ENCODE measurements around the gene ULK2.

The ULK2 gene

DNA sequence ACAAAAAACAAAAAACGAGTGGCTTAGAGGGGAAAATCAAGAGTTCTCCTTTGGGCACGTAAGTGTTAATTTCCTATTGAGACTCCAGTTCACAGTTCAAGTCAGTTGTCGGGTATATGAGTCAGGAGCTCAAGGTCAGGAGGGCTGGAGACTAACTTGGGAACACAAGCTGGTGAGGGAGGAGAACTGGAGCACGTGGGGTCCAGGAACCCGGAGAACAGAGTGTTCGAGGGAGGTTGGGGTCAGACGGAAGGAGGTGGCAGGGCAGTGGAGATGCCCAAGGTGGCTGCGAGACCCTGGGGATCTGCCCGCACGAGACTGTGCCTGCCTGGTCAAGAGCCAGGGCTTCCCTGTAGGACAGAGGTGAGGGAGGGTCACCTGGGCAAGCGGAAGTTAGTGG, 131.7 kb downstream of the ULK2 start:
- H3K4me3 ChIP-seq (ENCODE audit: low read depth, low read length): no peak overlapping the region
- DNase-seq (ENCODE audit: low read depth): no peak
- TF ChIP-seq, protein P1, sequence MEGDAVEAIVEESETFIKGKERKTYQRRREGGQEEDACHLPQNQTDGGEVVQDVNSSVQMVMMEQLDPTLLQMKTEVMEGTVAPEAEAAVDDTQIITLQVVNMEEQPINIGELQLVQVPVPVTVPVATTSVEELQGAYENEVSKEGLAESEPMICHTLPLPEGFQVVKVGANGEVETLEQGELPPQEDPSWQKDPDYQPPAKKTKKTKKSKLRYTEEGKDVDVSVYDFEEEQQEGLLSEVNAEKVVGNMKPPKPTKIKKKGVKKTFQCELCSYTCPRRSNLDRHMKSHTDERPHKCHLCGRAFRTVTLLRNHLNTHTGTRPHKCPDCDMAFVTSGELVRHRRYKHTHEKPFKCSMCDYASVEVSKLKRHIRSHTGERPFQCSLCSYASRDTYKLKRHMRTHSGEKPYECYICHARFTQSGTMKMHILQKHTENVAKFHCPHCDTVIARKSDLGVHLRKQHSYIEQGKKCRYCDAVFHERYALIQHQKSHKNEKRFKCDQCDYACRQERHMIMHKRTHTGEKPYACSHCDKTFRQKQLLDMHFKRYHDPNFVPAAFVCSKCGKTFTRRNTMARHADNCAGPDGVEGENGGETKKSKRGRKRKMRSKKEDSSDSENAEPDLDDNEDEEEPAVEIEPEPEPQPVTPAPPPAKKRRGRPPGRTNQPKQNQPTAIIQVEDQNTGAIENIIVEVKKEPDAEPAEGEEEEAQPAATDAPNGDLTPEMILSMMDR (conservative IDR thresholded peaks at IDR 0.05; ENCODE audit: low read depth, low read length): no peak

DNA sequence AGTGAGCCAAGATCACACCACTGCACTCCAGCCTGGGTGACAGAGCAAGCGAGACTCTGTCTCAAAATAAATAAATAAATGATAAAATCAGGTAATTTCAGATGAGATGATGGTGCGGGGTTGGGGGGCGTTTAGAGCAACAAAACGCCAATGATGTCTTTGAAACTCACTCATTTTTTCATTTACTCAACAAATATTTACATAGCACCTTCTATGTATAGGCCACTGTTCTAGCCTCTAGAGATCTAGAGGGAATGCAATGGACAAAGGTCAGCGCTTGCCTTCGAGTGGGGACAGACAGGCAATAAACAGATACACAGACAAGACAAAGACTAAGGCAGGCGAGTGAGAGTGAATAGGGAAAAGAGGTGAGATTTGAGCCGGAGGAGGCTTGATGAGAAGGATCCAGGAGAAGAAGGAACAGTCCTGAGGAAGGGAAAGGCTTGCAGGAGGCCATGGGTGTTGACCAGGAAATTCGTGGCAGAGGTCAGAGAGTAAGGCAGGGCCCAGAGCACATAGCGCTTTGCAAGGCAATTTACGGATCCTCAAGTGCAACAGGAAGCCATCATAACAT, 133.7 kb downstream of the ULK2 start:
- no peak overlapping the region for H3K4me3 ChIP-seq (ENCODE audit: low read depth, low read length)
- DNase-seq (ENCODE audit: low read depth): no peak
- TF ChIP-seq, protein P1 (conservative IDR thresholded peaks at IDR 0.05; ENCODE audit: low read depth, low read length): no peak

DNA sequence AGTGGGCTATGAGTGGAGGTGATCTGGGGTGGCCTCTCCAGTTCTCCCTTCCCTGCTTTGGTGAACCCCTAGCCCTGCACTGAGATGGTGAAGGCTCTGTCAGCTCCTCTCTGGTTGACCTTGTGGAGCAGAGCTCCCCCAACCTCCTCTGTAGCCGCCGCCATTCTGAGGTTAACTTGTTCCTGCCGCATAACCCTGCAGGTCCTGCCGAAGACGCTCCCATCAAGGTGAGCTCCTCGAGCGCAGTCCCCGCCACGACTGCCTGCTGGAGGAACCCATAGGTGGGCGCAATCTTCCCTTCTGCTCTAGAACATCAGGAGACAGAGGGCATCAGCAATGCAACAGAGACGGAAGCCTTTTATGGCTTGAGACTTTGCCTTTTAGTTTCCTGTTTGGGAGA, 136.1 kb downstream of the ULK2 start:
- TF ChIP-seq, protein P1 (conservative IDR thresholded peaks at IDR 0.05; ENCODE audit: low read depth, low read length): no peak
- H3K4me3 ChIP-seq (ENCODE audit: low read depth, low read length): no peak overlapping the region
- no peak for DNase-seq (ENCODE audit: low read depth)

DNA sequence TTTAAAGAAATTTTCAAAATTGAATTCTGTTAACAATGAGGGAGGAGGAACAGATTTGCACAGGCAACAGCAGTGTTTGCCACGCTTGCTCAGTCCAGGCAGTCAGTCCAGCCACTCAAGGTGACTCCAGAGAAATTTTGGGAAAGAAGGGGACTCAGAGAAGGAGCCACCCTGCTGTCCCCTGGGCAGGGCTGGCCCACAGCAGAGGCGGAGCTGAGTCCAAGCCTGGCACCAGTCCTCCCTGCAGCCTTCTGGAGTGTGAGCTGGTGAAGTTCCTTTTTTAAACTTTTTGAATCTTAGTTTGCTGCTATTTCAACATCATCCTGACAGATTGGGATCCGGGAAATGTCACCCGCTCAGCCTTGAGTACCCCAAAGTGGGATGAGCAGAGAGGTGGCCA, 136.9 kb downstream of the ULK2 start:
- DNase-seq (ENCODE audit: low read depth): no peak
- TF ChIP-seq, protein P1 (conservative IDR thresholded peaks at IDR 0.05; ENCODE audit: low read depth, low read length): no peak
- no peak overlapping the region for H3K4me3 ChIP-seq (ENCODE audit: low read depth, low read length)

DNA sequence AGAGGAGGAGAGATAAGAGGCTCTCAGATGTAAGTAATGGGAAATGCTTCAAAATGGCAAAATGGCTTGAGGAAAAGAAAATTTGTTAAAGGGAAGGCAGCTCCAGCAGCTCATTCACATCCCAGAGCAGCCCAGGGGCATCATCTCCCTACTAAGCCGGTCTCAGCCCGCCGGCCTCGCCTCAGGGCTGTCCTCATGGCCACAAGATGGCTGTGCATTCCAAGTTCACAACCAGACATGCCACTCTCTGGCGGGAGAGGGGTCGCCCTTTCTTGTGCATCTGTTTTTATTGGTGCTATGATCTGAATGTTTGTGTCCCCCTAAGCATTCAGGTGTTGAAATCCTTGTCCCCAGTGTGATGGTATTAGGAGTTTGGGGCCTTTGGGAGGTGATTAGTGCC, 137.8 kb downstream of the ULK2 start:
- TF ChIP-seq, protein P1 (conservative IDR thresholded peaks at IDR 0.05; ENCODE audit: low read depth, low read length): no peak
- H3K4me3 ChIP-seq (ENCODE audit: low read depth, low read length): no peak overlapping the region
- no peak for DNase-seq (ENCODE audit: low read depth)

DNA sequence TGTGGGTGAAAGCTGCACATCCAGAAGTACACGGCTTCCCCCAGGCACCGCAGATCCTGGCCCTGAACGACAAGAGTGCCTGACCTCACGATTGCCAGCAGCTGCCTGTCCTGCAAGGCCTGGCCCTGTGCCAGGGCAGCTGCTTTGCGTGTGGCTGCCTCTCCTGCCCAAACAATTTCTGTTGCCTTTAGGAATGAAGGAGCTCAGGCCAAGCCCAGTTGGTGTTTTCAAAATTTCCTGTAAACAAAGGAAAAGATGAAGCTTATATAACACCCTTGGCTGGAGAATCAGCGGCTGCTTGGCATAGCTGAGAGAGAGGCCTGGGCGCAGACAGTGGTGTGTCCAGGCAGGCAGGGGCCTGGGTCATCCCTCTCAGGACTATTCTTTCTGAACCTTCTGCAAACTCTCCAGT, 139.6 kb downstream of the ULK2 start:
- TF ChIP-seq, protein P1 (conservative IDR thresholded peaks at IDR 0.05; ENCODE audit: low read depth, low read length): no peak
- H3K4me3 ChIP-seq (ENCODE audit: low read depth, low read length): no peak overlapping the region
- peak; percentile 77 for DNase-seq (ENCODE audit: low read depth)

DNA sequence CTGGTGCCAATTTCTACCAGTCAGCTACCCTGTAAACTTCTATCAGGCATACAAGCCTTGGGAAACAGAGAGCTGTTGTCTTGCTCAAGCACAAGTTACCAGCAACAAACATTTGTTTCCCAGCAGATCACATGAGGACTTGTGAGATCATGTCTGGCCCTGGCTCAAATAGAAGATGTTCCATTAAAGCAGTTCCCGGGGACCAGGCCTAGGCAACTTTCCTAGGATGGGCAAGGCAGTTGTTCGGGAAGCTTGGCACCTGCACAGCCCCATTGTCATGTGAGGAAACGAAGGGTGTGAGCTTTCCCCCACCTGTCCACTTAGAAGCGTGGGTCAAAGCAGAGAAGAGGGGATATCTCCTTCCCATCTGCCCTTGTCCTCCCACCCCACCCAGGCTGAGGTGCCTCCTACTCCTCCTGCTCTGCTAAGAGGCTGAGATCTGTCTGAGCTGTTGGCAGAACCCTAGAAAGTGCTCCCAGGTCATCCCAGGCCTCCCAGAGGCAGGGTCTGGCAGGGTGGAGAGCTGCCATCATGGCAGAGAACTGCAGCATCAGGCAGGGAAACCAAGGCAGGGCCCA, 140.1 kb downstream of the ULK2 start:
- TF ChIP-seq, protein P1 (conservative IDR thresholded peaks at IDR 0.05; ENCODE audit: low read depth, low read length): no peak
- DNase-seq (ENCODE audit: low read depth): peak; percentile 94
- H3K4me3 ChIP-seq (ENCODE audit: low read depth, low read length): no peak overlapping the region
